Measurements from ENCODE around the gene PIGK.
A peak's percentile ranks its signal among the peaks of the same experiment; 100 is the strongest.

The PIGK gene

GRCh38 chr1:77126307-77126706, 92.9 kb downstream of the PIGK start:
- ChIA-PET POLR2A (no interaction called here), CTCF (interaction anchor here (0.6 to 2.8 kb wide), 8 partner anchors 10 to 1849 kb away, joined by 3 to 12 read pairs (median 3); no protein-coding TSS in a partner anchor)
- Histone ChIP-seq H3K4me1 (ENCODE audit: control insufficient read depth, insufficient read depth, low read length) (no peaks in the 10 kb centered on the region), H3K36me3 (ENCODE audit: control insufficient read depth in 2 of 2, insufficient read depth in 1 of 2, low read length in 2 of 2) (no peaks in the 10 kb centered on the region), H3K27ac (ENCODE audit: extremely low read depth, low read depth, low read length) (no peak overlapping the region), H3K4me3 (ENCODE audit: low read depth, low read length) (no peak overlapping the region), H3K9me3 (ENCODE audit: control insufficient read depth, insufficient read depth, low read depth, low read length) (no peaks in the 10 kb centered on the region)
- TF ChIP-seq ZNF366 (tag by site-specific recombination; conservative IDR thresholded peaks at IDR 0.05) (no peak), ZNF654 (tag by site-specific recombination; IDR thresholded peaks at IDR 0.05; ENCODE audit: low read depth) (peak; percentile 70)
- TF ChIP-seq, protein P1, sequence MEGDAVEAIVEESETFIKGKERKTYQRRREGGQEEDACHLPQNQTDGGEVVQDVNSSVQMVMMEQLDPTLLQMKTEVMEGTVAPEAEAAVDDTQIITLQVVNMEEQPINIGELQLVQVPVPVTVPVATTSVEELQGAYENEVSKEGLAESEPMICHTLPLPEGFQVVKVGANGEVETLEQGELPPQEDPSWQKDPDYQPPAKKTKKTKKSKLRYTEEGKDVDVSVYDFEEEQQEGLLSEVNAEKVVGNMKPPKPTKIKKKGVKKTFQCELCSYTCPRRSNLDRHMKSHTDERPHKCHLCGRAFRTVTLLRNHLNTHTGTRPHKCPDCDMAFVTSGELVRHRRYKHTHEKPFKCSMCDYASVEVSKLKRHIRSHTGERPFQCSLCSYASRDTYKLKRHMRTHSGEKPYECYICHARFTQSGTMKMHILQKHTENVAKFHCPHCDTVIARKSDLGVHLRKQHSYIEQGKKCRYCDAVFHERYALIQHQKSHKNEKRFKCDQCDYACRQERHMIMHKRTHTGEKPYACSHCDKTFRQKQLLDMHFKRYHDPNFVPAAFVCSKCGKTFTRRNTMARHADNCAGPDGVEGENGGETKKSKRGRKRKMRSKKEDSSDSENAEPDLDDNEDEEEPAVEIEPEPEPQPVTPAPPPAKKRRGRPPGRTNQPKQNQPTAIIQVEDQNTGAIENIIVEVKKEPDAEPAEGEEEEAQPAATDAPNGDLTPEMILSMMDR (tag by site-specific recombination; IDR thresholded peaks at IDR 0.05) = peak; percentile 53; the same call in 1 of the 2 replicates

DNA sequence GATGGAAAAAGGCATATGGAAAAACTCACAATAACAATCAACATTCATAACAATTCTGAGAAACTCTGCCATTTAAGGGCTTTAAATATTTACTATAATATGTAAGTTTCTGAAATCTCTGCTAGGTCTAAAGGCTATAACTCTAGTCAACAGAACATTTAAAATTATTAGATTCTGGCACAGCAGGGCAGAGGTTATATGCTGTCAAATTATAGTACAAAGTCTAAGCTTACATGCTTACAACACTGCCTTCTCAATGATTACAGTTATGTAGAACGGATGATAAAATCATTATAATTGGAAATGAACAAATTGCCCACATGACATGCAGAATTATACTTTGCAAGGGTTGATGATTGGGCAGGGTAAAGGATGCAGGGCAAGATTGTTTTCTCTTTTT, 97.7 kb downstream of the PIGK start:
- CTCF ChIA-PET = interaction anchor here (1.2 kb wide), 1 partner anchor 967 kb away, joined by 3 read pairs; no protein-coding TSS in a partner anchor
- POLR2A ChIA-PET = no interaction called here
- H3K36me3 ChIP-seq (ENCODE audit: control insufficient read depth in 2 of 2, insufficient read depth in 1 of 2, low read length in 2 of 2) = no peaks in the 10 kb centered on the region
- no peak overlapping the region for H3K4me3 ChIP-seq (ENCODE audit: low read depth, low read length)
- H3K4me1 ChIP-seq (ENCODE audit: control insufficient read depth, insufficient read depth, low read length) = no peaks in the 10 kb centered on the region
- H3K27ac ChIP-seq (ENCODE audit: extremely low read depth, low read depth, low read length) = no peak overlapping the region
- TF ChIP-seq, protein P2, sequence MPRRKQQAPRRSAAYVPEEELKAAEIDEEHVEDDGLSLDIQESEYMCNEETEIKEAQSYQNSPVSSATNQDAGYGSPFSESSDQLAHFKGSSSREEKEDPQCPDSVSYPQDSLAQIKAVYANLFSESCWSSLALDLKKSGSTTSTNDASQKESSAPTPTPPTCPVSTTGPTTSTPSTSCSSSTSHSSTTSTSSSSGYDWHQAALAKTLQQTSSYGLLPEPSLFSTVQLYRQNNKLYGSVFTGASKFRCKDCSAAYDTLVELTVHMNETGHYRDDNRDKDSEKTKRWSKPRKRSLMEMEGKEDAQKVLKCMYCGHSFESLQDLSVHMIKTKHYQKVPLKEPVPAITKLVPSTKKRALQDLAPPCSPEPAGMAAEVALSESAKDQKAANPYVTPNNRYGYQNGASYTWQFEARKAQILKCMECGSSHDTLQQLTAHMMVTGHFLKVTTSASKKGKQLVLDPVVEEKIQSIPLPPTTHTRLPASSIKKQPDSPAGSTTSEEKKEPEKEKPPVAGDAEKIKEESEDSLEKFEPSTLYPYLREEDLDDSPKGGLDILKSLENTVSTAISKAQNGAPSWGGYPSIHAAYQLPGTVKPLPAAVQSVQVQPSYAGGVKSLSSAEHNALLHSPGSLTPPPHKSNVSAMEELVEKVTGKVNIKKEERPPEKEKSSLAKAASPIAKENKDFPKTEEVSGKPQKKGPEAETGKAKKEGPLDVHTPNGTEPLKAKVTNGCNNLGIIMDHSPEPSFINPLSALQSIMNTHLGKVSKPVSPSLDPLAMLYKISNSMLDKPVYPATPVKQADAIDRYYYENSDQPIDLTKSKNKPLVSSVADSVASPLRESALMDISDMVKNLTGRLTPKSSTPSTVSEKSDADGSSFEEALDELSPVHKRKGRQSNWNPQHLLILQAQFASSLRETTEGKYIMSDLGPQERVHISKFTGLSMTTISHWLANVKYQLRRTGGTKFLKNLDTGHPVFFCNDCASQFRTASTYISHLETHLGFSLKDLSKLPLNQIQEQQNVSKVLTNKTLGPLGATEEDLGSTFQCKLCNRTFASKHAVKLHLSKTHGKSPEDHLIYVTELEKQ (tag by site-specific recombination; IDR thresholded peaks at IDR 0.05; ENCODE audit: borderline replicate concordance) = no peak
- TF ChIP-seq ZNF600 (tag by site-specific recombination; IDR thresholded peaks at IDR 0.05) = no peak
- TF ChIP-seq, protein P3, sequence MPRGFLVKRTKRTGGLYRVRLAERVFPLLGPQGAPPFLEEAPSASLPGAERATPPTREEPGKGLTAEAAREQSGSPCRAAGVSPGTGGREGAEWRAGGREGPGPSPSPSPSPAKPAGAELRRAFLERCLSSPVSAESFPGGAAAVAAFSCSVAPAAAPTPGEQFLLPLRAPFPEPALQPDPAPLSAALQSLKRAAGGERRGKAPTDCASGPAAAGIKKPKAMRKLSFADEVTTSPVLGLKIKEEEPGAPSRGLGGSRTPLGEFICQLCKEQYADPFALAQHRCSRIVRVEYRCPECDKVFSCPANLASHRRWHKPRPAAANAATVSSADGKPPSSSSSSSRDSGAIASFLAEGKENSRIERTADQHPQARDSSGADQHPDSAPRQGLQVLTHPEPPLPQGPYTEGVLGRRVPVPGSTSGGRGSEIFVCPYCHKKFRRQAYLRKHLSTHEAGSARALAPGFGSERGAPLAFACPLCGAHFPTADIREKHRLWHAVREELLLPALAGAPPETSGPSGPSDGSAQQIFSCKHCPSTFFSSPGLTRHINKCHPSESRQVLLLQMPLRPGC (tag by site-specific recombination; IDR thresholded peaks at IDR 0.05) = no peak
- TF ChIP-seq ZNF510 (tag by site-specific recombination; IDR thresholded peaks at IDR 0.05; ENCODE audit: insufficient replicate concordance) = no peak
- TF ChIP-seq ZBTB8A (tag by site-specific recombination; IDR thresholded peaks at IDR 0.05) = no peak
- TF ChIP-seq ZNF311 (tag by site-specific recombination; IDR thresholded peaks at IDR 0.05; ENCODE audit: borderline replicate concordance) = no peak
- TF ChIP-seq HOXC10 (CRISPR knock-in tag; IDR thresholded peaks at IDR 0.05) = no peak
- TF ChIP-seq ZNF76 (tag by site-specific recombination; IDR thresholded peaks at IDR 0.05; ENCODE audit: borderline replicate concordance, low read depth) = no peak
- TF ChIP-seq ZNF544 (tag by site-specific recombination; IDR thresholded peaks at IDR 0.05) = no peak
- no peak for TF ChIP-seq SCRT2 (tag by site-specific recombination; IDR thresholded peaks at IDR 0.05)
- no peak for TF ChIP-seq ZNF843 (tag by site-specific recombination; IDR thresholded peaks at IDR 0.05)
- no peak for TF ChIP-seq ZNF624 (tag by site-specific recombination; IDR thresholded peaks at IDR 0.05)
- H3K9me3 ChIP-seq (ENCODE audit: control insufficient read depth, insufficient read depth, low read depth, low read length) = no peaks in the 10 kb centered on the region

- Histone ChIP-seq H3K9me3 (ENCODE audit: control insufficient read depth, insufficient read depth, low read depth, low read length) (no peaks in the 10 kb centered on the region), H3K36me3 (ENCODE audit: control insufficient read depth in 2 of 2, insufficient read depth in 1 of 2, low read length in 2 of 2) (no peaks in the 10 kb centered on the region), H3K4me3 (ENCODE audit: low read depth, low read length) (no peak overlapping the region), H3K27ac (ENCODE audit: extremely low read depth, low read depth, low read length) (no peak overlapping the region), H3K4me1 (ENCODE audit: control insufficient read depth, insufficient read depth, low read length) (no peaks in the 10 kb centered on the region)
- TF ChIP-seq BCL11B (tag by site-specific recombination; IDR thresholded peaks at IDR 0.05; ENCODE audit: low read depth) (no peak), HOXA7 (CRISPR knock-in tag; IDR thresholded peaks at IDR 0.05; ENCODE audit: borderline replicate concordance) (no peak), ZNF664 (tag by site-specific recombination; IDR thresholded peaks at IDR 0.05) (no peak), ZBTB8A (tag by site-specific recombination; IDR thresholded peaks at IDR 0.05) (no peak)
- CTCF ChIA-PET = interaction anchor here (0.6 to 1.2 kb wide), 2 partner anchors 882 to 967 kb away, joined by 3 to 4 read pairs; no protein-coding TSS in a partner anchor
- POLR2A ChIA-PET = no interaction called here
Observed at GRCh38 chr1:77120950-77121349, 98.3 kb downstream of the PIGK start.
